Subcutaneous adipose tissue (tissue), 4 donors: ENCODE data around the gene ARF1. TPM values are rescaled to one million over a fixed set of nuclear protein-coding genes. Genes with fewer than 3 reads are reported as not detected.

Experiments
- total RNA-seq, 4 donors: library from RNA; depleted of rRNA; stranded (reverse); fragments of >200 nt; gene quantifications; one replicate each; pipeline ENCODE4 v1.1.0, GENCODE V29; 2016
- TF ChIP-seq, protein P1 (sequence below): fragments of 450-650 bp; IDR thresholded peaks from one replicate; pipeline ENCODE4 v1.5.1; 2016; ENCODE audit warnings: low read depth, mild to moderate bottlenecking, control low read depth, antibody characterized with exemption, moderate library complexity

Gene ARF1
- total RNA-seq, 4 donors from 2014 or later = 227 to 245 (median 236) TPM

DNA sequence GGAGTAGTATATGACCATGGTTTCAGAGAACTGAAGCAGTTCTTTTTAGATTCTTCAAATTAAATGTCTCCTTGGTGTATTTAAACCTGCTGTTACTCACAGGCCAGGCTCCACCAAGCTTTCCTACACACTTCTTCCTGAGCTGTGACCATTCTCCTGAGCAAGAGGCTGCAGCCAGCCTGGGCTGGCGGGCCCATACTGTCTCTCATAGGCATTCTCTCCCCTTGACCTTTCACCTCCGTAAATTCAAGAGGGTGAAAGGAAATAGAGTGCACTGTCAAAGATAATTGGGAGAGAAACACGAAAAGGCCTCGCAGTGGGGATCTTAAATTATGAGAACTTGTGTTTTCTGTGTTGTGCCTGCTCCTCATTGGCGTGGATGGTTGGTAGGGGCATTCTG, 2.3 kb downstream of the ARF1 start:
- TF ChIP-seq, protein P1, sequence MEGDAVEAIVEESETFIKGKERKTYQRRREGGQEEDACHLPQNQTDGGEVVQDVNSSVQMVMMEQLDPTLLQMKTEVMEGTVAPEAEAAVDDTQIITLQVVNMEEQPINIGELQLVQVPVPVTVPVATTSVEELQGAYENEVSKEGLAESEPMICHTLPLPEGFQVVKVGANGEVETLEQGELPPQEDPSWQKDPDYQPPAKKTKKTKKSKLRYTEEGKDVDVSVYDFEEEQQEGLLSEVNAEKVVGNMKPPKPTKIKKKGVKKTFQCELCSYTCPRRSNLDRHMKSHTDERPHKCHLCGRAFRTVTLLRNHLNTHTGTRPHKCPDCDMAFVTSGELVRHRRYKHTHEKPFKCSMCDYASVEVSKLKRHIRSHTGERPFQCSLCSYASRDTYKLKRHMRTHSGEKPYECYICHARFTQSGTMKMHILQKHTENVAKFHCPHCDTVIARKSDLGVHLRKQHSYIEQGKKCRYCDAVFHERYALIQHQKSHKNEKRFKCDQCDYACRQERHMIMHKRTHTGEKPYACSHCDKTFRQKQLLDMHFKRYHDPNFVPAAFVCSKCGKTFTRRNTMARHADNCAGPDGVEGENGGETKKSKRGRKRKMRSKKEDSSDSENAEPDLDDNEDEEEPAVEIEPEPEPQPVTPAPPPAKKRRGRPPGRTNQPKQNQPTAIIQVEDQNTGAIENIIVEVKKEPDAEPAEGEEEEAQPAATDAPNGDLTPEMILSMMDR = no peak

DNA sequence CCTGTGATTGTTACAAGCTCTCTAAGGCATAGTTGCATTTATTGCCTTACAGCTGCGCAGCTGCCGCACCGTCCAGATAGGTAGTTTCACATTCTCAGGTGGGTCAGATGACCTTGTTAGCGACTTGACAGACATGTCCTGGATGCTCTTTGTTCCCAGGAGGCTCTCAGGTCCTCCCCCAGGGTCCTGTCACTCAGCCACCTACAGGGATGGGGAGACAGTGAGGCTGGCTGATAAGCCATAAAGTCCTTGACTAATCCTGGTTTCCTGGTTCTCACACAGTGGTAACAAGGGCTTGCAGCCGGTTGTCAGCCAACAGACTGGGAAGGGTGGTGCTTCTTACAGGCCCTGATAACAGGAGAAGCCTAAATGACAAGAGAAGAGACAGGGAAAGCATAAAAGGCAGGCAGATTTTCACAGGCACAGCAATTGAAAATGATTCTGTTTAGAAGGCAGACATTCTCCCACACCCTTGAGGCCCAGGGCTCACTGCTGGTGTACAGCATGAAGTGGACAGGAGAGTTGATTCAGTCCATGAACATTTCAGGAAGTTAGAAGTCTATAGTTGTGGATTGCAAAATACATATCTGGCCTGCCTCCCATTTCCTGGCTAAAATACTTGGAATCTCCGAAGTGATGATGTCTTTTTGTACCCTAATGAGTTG, 2.9 kb downstream of the ARF1 start:
- TF ChIP-seq, protein P1 = no peak

DNA sequence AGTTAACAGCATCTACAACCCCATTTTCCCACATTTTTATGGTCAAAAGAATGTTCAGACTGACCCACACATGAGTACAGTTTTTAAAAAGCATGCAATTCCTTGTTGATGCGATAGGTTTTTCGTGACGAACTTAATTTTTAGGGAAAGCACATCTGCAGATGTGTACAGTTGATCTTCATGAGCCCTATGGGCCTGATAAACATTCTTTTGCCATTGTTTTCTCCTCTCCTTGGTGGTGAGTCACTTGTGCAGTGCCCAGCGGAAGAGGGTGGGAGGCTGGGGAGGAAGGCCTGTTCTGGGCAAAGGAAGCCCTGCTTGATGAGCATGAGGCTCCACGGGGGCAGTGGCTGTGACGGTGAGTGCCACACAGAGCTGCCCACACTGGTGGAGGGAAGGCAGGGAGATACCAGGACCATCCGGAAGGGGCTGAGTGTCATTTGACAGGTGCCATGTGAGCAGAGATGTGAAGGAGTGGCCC, 5.3 kb downstream of the ARF1 start:
- TF ChIP-seq, protein P1 = no peak

DNA sequence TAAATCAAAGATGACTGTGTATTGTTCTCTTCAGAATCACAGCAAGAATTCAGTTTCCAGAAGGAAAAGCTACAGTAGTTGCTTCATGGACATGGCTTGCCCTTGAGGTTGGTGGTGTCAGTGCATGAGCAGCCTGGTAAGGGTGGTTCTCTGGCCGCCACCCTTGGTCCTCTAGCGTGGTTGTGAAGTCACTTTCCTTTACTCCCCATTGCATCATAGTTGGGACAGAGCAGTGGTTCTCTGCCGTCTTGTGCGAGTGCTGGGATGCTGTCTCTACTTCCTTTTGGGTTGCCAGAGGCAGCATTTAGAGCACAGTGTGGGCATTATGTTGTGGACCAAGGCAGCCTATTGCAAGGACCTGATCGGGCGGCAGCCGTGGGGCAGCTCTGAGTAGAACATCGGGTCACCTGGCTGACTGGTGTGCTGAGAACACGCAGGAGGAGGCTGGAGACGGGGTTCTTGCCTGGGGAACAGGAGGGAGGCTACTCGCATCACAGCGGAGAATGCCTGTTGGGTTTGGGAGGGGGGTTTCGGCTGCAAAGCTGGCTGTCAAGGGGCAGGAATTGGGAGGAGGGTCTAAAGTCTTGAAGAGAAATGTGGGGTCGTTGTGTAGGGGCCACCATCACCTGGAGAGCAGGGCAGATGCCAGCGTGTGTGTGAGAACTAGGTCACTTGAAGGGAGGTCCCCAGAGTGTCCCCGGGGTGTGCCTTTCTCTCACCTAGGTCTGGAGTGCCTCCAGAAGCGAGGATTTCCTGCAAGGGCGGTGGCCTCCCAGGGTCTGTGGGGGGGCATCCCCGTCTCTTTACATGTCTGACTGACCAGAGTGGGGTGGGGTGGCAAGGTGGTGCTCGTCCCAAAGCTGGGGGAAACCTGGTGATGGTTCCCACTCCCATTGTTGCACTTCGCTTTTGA, 6.3 kb downstream of the ARF1 start:
- TF ChIP-seq, protein P1 = no peak

DNA sequence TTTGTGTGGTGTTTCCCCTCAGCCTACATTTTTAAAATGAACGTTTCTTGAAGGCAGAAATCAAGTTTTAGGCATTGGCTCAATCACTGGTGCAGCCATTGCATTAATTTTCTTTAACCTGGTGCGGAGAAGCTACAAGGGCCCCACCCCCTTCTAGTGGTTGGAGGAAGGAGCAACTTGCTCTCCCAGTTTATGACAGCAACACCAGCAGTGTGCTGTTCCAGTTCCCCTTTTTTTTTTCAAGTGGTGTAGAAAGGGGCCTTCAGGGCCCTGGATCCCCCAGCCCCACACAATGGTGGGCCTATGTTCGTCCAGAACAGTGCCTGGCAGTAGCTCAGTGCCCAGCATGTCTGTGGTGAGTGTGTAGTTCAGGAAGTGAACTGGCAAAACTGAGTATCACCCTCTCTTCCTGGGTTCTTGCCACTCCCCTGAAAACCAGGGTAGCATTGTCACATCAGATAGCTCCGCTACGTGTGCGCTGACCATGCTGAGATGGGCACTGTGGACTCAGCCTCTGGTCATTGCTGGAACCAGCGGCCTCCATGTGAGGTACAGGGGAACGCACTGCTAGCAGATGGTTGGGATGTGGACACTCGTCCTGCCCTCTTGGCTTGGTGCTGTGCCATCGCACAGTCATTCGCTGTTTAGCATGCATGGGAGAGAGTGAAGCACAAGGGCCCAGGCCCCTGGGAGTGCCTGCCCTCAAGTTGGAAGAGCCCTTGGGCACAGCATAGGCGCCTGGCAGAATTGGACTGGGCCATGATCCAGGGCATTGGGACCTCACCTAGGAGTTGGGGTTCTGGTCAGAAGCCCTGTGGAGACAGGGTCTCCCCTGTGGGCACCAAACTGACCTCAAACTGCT, 7.2 kb downstream of the ARF1 start:
- TF ChIP-seq, protein P1 = no peak

DNA sequence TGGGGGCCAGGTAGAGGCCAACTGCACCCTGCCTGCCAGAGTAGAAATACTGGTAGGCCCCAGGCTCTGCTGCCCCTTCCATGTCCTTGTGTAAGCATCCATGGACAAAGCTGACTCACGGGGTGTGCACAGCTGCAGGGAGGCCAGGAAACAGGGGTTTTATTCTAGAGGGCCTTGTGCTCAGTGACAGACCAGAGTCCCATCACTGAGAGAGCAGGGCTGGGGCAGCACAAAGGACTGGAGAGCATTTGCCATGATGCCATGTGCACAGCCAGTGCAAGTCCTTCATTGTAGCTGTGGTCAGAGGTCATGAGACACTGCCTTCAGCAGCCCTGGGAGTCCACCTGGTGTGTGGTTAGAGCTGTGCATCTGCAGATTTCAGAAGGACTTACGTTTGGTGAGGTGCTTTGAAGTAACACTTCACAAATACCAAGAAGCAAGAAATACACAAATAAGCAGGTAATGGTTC, 8.1 kb downstream of the ARF1 start:
- TF ChIP-seq, protein P1 = no peak
